WI38 (cell line): Measurements from ENCODE around the gene RPGRIP1.

Experiments used
- H3K4me3 ChIP-seq: 2 replicates; pipeline ENCODE4 v1.5.1; 2011; ENCODE audit warnings: low read depth, mild to moderate bottlenecking, control low read depth, low read length
- TF ChIP-seq, protein P1 (sequence below): IDR thresholded peaks from 2 replicates; pipeline ENCODE4 v1.5.1; 2012; ENCODE audit warnings: low read depth, mild to moderate bottlenecking, control low read depth, low read length

RPGRIP1 gene

DNA sequence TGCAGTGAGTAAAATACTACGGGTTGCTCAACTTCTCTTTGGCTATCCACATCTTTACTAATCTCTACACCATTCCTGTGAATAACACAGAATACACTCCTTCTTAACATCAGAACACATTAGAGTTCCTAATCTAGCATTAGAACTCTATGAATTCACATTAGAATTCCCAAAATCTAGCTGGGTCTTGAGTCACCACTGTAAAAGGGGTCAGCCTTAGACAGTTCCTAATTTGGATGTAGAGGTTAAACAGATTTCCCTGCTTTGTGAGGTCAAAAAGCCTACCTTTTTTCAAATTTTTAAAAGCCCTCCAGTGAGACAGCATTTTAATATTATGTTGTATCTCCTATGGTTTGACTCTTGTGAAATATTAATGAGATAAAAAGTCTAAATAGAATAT lies 18.1 kb upstream of the RPGRIP1 start:
- TF ChIP-seq, protein P1, sequence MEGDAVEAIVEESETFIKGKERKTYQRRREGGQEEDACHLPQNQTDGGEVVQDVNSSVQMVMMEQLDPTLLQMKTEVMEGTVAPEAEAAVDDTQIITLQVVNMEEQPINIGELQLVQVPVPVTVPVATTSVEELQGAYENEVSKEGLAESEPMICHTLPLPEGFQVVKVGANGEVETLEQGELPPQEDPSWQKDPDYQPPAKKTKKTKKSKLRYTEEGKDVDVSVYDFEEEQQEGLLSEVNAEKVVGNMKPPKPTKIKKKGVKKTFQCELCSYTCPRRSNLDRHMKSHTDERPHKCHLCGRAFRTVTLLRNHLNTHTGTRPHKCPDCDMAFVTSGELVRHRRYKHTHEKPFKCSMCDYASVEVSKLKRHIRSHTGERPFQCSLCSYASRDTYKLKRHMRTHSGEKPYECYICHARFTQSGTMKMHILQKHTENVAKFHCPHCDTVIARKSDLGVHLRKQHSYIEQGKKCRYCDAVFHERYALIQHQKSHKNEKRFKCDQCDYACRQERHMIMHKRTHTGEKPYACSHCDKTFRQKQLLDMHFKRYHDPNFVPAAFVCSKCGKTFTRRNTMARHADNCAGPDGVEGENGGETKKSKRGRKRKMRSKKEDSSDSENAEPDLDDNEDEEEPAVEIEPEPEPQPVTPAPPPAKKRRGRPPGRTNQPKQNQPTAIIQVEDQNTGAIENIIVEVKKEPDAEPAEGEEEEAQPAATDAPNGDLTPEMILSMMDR, result no peak
- H3K4me3 ChIP-seq, result no peak overlapping the region

DNA sequence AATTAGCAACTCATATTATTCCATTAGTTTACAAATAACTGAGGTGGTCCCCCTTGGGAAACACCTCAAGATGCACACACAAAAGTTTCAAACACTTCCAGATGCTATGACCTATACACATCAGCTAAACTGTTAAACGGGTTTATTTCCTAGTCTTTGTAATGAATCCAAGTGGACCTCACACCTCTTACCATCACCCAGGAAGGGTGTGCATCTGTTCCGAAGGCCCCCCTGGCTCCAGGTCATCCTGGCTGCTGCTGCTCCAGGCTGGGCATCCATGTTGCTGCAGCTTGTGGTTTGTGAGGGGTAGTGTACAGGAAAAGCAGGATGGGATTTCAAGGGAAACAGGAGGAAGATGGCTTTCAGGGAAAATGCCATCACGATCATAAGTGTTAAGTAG lies 17.5 kb upstream of the RPGRIP1 start:
- TF ChIP-seq, protein P1, result no peak
- no peak overlapping the region for H3K4me3 ChIP-seq

DNA sequence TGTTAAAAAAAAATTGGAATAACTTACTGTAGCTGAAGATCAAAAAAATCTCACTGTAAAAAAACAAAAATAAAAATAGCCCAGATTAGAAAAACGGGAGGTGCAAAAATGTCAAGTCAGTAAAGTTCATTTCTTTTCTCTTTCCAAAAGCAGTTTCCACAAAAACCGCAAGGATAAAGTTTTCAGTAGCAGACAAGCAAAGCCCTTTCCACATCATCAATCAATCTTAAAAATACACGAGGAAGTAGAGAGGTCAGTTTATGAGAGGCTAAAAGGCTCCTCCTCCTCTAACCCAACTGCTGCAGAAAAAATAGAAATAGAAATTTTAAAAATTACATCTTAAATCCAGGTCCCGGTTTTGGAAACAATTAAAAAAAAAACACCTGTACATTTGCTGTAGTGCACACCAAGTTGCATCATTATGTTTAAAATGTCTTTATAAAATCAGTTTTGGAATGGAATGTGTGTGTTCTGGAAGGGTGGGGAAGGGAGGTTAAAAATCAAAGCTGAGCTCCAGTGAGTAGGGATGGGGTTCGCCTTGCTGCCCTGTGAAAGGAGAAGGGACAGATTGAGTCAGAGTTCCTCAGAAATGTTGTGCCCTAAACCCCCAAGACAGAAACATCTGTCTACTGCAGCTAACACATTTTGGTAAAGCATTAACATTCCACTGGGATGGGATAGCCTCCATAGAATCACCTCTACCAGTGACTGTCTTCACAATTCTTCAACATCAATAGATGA lies 16.4 kb upstream of the RPGRIP1 start:
- TF ChIP-seq, protein P1, result no peak
- 0 out of 2 replicates have a peak overlapping the region, but pooled peaks have one; percentile 15 for H3K4me3 ChIP-seq

DNA sequence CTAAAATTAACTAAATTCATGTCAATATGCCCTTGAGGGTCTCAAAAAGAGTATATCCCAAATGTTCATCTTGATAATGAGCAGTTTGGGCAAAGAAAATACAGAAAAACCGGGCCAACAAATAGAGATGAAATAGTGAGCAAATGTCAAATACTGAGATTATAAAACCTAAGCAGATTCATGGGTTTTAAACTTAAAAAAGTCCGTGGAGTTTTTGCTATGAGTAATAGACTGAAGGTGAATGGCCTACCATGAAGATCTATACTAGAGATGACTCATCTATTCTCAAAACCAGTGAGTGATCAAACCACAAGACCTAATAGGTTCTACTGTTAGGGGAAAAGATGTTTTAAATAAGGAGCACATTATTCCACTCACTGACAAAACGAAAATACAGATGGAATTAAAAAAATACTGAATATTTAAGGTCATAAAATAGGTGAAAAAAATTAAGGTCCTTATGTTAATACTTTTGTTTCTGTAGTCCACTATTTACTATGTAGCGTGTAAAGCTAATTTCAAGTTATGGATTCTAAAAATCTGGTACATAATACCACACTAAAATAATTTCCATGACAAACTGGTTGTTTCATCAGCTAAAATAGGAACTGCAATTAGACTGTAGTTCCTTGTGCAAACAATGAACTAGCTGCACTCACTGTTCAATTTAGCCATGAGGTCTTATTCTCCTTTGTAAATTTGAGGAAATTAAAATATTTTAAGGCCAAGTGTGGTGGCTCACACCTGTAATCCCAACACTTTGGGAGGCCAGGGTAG lies 15.7 kb upstream of the RPGRIP1 start:
- no peak overlapping the region for H3K4me3 ChIP-seq
- TF ChIP-seq, protein P1, result no peak

DNA sequence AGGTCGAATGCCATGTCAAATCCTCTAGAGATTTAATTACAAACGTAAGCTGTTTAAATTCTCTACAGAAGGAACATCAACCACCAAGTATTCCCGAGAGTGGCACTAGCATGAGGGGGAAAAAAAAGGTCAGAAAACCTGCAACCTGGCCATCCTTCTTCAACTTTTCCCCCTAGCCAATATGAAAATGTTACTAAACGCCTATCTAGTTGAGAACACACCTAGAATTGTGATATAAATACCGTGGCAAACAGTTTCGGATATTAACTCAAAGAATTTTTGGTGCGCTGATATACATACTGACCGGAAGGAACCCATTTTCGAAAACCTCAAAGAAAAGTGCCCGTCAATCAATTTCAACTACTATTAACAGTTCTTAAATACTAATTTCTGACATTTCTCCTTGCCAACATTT lies 12.4 kb upstream of the RPGRIP1 start:
- TF ChIP-seq, protein P1, result no peak

DNA sequence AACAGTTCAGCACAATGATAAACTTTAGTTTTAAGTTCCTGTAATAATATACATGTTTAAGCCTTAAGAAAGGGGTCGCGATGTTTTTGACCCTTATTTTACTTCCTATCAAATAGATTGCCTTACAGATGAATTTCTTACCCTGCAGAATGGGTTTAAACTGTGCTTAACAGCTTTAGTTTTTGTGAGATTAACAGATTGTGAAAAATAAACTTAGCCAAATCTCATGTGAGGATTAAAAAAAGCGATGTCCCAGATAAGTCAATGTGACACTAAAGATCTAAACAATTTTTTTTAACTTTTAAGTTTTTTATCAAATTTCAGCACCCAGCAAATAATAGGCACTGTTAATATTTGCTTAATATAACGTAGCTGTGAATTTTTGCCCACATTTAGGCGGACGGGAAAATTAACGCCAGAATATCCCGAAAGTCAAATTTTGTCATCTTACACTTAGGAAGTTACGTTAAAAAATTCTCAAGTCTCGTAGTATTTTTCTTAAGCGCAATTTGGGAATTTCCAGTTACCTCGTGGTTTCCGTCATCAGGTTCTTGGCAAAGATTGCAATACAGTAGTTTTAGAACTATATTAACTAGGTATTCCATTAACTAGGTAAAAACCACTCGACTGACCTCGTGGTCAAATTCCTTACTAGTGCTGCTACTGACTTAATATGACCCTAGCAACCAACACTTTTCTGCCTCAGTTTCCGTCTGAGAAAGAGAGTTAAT lies 11.8 kb upstream of the RPGRIP1 start:
- TF ChIP-seq, protein P1, result no peak
- peak overlapping the region; percentile 88 for H3K4me3 ChIP-seq

More for the DNA sequence above, 12.4 kb upstream of the RPGRIP1 start:
- peak overlapping the region; percentile 88 for H3K4me3 ChIP-seq
